HepG2 (cell line): ENCODE results near the gene M1AP. TPM values are rescaled to one million over a fixed set of nuclear protein-coding genes. Genes with fewer than 3 reads are reported as not detected.
A peak's percentile ranks its signal among the peaks of the same experiment; 100 is the strongest.

Experiments
- ZNF207 ChIP-seq: fragments of 450-650 bp; IDR thresholded peaks from 2 replicates; pipeline ENCODE4 v1.6.1; 2016; ENCODE audit warnings: antibody characterized with exemption, borderline replicate concordance
- ZNF264 ChIP-seq: sonication (generic); formaldehyde crosslinking; IDR thresholded peaks from 2 replicates; pipeline ENCODE4 v1.4.0; 2020; ENCODE audit warnings: missing genetic modification reagents
- polyA plus RNA-seq, 8 experiments: library from polyadenylated mRNA; depleted of rRNA in 3 of 8; stranded (reverse) in 7 of 8; unstranded in 1 of 8; fragments of >200 nt; fragmentation: Illumina TruSeq in 4 of 8; extraction: Trizol in 4 of 8; gene quantifications; 2 replicates each; pipeline versions ENCODE4 v1.2.1 to v1.2.3, GENCODE V29; 2011 to 2016; ENCODE audit warnings: low read depth in 4 of 8, missing spikeins in 1 of 8, mixed read lengths in 1 of 8; ENCODE audit not compliant: insufficient read depth in 1 of 8
- total RNA-seq, 5 experiments: library from RNA; depleted of rRNA; stranded (reverse); fragments of >200 nt; fragmentation: Illumina TruSeq; extraction: Trizol; gene quantifications; 2 replicates each; pipeline ENCODE4 v1.2.3, GENCODE V29; 2016; ENCODE audit warnings: low read depth in 1 of 5
- TF ChIP-seq, protein P1 (sequence below): sonication (generic); formaldehyde crosslinking; IDR thresholded peaks from 2 replicates; pipeline ENCODE4 v1.4.0; 2020; ENCODE audit warnings: mild to moderate bottlenecking, missing genetic modification reagents
- TF ChIP-seq, protein P2 (sequence below), 2 experiments: fragments of 450-650 bp in 1 of 2; sonication (generic) in 1 of 2; formaldehyde crosslinking in 1 of 2; IDR thresholded peaks; 2 replicates each; pipeline versions ENCODE4 v1.6.1 to v1.8.0; 2016 to 2022; ENCODE audit warnings: antibody characterized with exemption in 1 of 2, mild to moderate bottlenecking in 1 of 2, missing genetic modification reagents in 1 of 2

Gene M1AP
- total and polyA plus RNA-seq, 2 of the 13 experiments (the other 11 are each of a cell fraction or from before 2014, with no cell fraction given), result not detected

DNA sequence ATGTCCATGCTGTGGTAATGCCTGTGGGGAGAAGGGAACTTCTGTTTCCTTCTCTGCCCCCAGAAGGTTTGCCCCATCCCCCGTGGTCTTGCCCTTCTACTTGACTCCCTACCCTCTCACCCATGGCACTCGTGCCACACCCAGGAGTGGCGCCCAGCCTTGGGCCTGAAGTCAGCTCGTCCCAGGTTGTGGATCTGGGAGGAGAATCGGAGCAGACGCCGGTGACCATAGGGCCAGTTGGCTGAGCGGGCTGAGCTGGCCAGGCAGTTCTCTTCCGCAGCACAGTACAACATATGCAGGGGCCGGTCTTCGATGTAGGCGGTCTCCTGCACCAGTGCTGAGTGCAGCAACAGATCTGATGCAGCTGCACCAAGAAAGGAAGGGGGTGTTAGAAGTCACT lies 113.7 kb downstream of the M1AP start (continued):
- TF ChIP-seq, protein P1, sequence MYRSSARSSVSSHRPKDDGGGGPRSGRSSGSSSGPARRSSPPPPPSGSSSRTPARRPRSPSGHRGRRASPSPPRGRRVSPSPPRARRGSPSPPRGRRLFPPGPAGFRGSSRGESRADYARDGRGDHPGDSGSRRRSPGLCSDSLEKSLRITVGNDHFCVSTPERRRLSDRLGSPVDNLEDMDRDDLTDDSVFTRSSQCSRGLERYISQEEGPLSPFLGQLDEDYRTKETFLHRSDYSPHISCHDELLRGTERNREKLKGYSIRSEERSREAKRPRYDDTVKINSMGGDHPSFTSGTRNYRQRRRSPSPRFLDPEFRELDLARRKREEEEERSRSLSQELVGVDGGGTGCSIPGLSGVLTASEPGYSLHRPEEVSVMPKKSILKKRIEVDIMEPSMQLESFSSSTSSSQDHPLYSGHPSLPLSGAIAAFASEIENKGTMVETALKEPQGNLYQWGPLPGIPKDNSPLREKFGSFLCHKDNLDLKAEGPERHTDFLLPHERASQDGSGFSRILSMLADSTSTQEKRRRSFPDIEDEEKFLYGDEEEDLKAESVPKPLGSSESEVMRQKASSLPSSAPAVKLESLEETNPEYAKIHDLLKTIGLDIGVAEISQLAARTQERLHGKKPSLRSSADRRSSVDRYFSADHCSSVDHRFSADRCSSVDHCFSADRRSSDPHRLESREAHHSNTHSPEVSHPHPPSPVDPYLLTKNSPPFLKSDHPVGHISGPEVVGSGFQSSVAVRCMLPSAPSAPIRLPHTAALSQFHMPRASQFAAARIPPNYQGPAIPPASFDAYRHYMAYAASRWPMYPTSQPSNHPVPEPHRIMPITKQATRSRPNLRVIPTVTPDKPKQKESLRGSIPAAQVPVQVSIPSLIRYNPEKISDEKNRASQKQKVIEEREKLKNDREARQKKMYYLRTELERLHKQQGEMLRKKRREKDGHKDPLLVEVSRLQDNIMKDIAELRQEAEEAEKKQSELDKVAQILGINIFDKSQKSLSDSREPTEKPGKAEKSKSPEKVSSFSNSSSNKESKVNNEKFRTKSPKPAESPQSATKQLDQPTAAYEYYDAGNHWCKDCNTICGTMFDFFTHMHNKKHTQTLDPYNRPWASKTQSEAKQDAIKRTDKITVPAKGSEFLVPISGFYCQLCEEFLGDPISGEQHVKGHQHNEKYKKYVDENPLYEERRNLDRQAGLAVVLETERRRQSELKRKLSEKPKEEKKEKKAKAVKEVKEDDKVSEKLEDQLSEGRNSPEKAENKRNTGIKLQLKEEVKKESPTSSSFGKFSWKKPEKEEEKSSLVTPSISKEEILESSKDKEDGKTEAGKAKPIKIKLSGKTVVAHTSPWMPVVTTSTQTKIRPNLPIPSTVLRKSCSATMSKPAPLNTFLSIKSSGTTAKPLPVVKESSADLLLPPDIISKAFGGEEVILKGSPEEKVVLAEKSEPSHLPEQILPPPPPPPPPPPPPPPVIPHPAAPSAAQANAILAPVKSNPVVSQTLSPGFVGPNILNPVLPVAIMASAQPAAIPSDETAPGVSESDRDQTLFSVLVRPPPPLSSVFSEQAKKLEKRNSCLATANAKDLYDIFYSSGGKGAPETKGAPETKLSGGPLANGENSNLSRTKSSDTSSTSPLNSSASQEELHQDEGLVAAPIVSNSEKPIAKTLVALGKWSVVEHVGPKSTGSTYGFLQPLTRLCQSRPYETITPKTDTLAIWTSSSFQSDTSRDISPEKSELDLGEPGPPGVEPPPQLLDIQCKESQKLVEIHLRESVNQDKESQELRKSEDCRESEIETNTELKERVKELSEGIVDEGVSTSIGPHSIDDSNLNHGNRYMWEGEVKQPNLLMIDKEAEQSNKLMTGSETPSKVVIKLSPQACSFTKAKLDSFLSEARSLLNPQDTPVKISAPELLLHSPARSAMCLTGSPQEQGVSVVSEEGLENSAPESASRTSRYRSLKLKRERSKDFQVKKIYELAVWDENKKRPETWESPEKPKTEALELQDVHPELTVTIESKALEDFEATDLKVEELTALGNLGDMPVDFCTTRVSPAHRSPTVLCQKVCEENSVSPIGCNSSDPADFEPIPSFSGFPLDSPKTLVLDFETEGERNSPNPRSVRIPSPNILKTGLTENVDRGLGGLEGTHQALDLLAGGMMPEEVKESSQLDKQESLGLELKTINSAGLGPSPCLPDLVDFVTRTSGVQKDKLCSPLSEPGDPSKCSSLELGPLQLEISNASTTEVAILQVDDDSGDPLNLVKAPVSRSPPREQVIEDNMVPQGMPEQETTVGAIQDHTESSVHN (CRISPR knock-in tag), result peak; percentile 62; the same call in 1 of the 2 replicates
- TF ChIP-seq ZNF264 (no peak), ZNF207 (no peak)
- TF ChIP-seq, protein P2, sequence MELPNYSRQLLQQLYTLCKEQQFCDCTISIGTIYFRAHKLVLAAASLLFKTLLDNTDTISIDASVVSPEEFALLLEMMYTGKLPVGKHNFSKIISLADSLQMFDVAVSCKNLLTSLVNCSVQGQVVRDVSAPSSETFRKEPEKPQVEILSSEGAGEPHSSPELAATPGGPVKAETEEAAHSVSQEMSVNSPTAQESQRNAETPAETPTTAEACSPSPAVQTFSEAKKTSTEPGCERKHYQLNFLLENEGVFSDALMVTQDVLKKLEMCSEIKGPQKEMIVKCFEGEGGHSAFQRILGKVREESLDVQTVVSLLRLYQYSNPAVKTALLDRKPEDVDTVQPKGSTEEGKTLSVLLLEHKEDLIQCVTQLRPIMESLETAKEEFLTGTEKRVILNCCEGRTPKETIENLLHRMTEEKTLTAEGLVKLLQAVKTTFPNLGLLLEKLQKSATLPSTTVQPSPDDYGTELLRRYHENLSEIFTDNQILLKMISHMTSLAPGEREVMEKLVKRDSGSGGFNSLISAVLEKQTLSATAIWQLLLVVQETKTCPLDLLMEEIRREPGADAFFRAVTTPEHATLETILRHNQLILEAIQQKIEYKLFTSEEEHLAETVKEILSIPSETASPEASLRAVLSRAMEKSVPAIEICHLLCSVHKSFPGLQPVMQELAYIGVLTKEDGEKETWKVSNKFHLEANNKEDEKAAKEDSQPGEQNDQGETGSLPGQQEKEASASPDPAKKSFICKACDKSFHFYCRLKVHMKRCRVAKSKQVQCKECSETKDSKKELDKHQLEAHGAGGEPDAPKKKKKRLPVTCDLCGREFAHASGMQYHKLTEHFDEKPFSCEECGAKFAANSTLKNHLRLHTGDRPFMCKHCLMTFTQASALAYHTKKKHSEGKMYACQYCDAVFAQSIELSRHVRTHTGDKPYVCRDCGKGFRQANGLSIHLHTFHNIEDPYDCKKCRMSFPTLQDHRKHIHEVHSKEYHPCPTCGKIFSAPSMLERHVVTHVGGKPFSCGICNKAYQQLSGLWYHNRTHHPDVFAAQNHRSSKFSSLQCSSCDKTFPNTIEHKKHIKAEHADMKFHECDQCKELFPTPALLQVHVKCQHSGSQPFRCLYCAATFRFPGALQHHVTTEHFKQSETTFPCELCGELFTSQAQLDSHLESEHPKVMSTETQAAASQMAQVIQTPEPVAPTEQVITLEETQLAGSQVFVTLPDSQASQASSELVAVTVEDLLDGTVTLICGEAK (IDR thresholded peaks at IDR 0.05), result no peak
- TF ChIP-seq, protein P2 (CRISPR knock-in tag; IDR thresholded peaks at IDR 0.05), result no peak
